Left ventricle myocardium inferior (tissue), 1 donor: ENCODE measurements around the gene RCOR2. TPM values are rescaled to one million over a fixed set of nuclear protein-coding genes. Genes with fewer than 3 reads are reported as not detected.

Experiments
- DNase-seq: peaks from one replicate; pipeline ENCODE4 v3.0.0-alpha.2; 2020
- H3K27ac ChIP-seq: fragments of 200-600 bp; replicated peaks from 2 replicates; pipeline ENCODE4 v1.8.0; 2021
- H3K27me3 ChIP-seq: fragments of 200-600 bp; 2 replicates; pipeline ENCODE4 v1.8.0; 2021; ENCODE audit warnings: low read depth
- H3K36me3 ChIP-seq: fragments of 200-600 bp; 2 replicates; pipeline ENCODE4 v1.8.0; 2021
- H3K4me1 ChIP-seq: fragments of 200-600 bp; 2 replicates; pipeline ENCODE4 v1.8.0; 2021
- H3K4me3 ChIP-seq: fragments of 200-600 bp; 2 replicates; pipeline ENCODE4 v1.8.0; 2021; ENCODE audit warnings: mild to moderate bottlenecking, moderate library complexity
- H3K9me3 ChIP-seq: fragments of 200-600 bp; replicated peaks from 2 replicates; pipeline ENCODE4 v1.8.0; 2021
- intact Hi-C: fragments of 100-400 bp; cut with micrococcal nuclease; formaldehyde crosslinking; loops from one replicate; pipeline ENCODE4 v1.11.0; 2022
- total RNA-seq: library from RNA; stranded (reverse); fragmentation: NEBNext Ultra II Directional; extraction: Animal tissue kit (Norgen Biotek cat#: 25700); gene quantifications from one replicate; pipeline ENCODE4 v1.2.1, GENCODE V29; 2021
- TF ChIP-seq, protein P1 (sequence below): fragments of 200-600 bp; IDR thresholded peaks from 2 replicates; pipeline ENCODE4 v1.8.0; 2021; ENCODE audit warnings: antibody characterized with exemption, mild to moderate bottlenecking, borderline replicate concordance
- donor health status: DM: no; HTN: yes; CAD: no; lungs with severe emphysema.

RCOR2 gene
- total RNA-seq, 1 donor from 2014 or later = 10.5 TPM

DNA sequence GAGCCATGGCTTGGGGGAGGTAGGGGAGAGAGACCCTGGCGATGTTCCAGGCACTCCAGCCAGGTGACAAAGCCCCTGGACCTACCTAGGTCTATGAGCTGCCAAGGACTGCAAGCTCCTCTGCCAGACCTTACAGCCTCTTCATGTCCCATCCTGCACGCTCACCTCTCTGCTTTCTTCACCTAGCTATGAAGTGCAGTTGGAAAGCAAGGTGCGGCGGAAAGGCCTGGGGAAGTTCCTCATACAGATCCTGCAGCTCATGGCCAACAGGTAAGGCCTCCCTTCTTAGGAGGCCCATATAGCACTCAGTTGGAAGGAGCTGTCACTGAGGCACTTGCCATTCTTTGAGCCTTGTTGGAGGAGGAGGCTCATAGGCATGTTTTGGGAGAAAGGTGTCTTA is 35.6 kb upstream of the RCOR2 start:
- intact Hi-C loops = no loop called here
- H3K4me3 ChIP-seq = no peak overlapping the region
- no peaks in the 10 kb centered on the region for H3K27me3 ChIP-seq
- DNase-seq = no peak
- TF ChIP-seq, protein P1, sequence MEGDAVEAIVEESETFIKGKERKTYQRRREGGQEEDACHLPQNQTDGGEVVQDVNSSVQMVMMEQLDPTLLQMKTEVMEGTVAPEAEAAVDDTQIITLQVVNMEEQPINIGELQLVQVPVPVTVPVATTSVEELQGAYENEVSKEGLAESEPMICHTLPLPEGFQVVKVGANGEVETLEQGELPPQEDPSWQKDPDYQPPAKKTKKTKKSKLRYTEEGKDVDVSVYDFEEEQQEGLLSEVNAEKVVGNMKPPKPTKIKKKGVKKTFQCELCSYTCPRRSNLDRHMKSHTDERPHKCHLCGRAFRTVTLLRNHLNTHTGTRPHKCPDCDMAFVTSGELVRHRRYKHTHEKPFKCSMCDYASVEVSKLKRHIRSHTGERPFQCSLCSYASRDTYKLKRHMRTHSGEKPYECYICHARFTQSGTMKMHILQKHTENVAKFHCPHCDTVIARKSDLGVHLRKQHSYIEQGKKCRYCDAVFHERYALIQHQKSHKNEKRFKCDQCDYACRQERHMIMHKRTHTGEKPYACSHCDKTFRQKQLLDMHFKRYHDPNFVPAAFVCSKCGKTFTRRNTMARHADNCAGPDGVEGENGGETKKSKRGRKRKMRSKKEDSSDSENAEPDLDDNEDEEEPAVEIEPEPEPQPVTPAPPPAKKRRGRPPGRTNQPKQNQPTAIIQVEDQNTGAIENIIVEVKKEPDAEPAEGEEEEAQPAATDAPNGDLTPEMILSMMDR = no peak
- no peaks in the 10 kb centered on the region for H3K4me1 ChIP-seq
- H3K9me3 ChIP-seq = no peaks in the 10 kb centered on the region
- no peak overlapping the region for H3K27ac ChIP-seq
- H3K36me3 ChIP-seq = peaks cover 63% of the 10 kb centered on the region

DNA sequence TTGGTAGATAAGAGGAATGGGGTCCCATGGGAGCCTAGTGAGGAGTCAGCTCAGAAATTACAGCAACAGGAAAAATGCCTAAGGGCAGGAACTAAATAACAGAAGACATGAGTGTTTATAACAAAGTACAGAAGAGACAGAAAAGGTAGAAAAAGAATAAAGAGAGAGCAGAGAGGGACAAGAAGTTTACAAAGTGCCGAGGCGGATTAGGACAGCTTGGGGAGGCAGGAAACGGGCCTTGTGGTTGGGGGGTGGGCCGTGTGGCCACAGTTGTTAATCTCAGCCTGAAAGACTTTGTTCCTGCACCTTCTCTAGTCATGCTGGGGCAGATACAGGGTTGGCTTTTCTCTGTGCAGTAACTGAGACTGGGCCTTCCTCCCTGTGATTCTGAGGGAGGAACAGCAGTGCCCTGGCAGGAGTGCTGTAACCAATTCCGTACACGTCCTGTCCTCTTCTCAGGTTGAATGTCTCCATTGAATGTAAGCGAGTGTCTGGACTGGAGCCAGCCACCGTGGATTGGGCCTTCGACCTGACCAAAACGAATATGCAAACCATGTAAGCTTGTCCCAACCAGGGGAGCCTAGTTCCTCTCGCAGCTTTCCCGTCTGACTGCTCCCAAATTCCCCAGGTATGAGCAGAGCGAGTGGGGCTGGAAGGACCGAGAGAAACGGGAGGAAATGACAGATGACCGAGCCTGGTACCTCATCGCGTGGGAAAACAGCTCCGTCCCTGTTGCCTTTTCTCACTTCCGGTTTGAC is 35.0 kb upstream of the RCOR2 start:
- H3K27ac ChIP-seq = no peak overlapping the region
- H3K4me3 ChIP-seq = no peak overlapping the region
- H3K4me1 ChIP-seq = no peaks in the 10 kb centered on the region
- TF ChIP-seq, protein P1 = no peak
- no peak for DNase-seq
- intact Hi-C loops = no loop called here
- no peaks in the 10 kb centered on the region for H3K9me3 ChIP-seq
- H3K36me3 ChIP-seq = peaks cover 69% of the 10 kb centered on the region
- no peaks in the 10 kb centered on the region for H3K27me3 ChIP-seq

DNA sequence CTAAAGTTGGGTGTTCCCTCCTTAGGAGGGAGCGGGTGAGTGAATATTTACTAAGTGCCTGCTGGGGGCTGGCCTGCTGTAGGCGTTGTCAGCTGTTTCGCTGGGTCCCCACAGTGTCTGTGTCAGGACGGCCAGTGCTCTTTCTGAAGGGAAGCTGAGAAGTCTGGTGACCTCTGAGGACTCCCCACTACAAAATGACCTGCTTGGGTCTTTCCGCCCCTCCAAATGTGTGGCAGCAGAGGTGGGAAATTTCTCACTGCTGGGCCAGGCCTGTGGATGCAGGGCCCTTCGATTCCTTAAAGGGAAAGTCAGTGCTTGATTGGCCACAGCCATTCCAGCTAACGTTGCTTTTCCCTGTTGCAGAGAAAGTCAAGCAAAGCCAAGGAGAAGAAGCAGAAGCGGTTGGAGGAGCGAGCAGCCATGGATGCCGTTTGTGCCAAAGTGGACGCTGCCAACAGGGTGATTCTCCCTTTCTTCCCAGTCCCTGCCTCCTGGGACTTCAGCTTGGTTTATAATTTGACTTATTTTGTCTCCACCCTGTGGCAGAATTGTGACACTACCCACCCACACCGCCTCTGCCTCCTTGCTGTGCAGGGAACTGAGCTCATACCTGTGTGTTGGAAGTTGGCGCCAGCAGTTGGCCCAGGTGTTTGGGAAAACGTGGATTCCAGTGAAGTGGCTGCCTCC is 28.7 kb upstream of the RCOR2 start:
- peak; percentile 55 for DNase-seq
- Histone ChIP-seq H3K4me3 (peak overlapping the region; percentile 49), H3K9me3 (no peaks in the 10 kb centered on the region), H3K27me3 (no peaks in the 10 kb centered on the region), H3K36me3 (peaks cover 27% of the 10 kb centered on the region), H3K27ac (peak overlapping the region; percentile 83), H3K4me1 (peaks cover 48% of the 10 kb centered on the region)
- TF ChIP-seq, protein P1 = peak; percentile 86
- intact Hi-C loops = loop anchor here (2.0 kb wide), 1 partner anchor 109 kb away; no protein-coding TSS in a partner anchor

DNA sequence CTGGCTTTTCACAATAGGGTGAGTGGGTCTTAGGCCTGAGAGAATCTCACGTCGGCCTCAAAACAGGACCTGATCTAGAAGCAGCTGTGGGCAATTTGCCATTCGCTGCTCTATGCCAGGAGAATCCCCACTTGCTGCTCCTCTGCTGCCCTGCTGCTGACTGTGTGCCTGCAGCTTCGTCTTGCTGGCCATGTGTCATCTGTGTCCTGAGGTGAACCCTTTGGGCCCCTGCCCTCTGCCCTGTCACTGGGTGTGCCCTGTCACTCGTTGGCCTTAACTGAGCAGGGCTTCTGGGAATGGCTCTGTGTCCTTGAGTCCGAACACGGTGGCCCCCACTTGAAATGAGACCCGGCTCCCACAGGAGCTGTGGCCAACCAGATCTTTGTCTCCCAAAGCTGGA is 28.0 kb upstream of the RCOR2 start:
- intact Hi-C loops = loop anchor here (2.0 kb wide), 1 partner anchor 108 kb away; no protein-coding TSS in a partner anchor
- Histone ChIP-seq H3K4me1 (peaks cover 53% of the 10 kb centered on the region), H3K27ac (peak overlapping the region; percentile 83), H3K27me3 (no peaks in the 10 kb centered on the region), H3K9me3 (no peaks in the 10 kb centered on the region), H3K36me3 (peaks cover 23% of the 10 kb centered on the region), H3K4me3 (peak overlapping the region; percentile 49)
- TF ChIP-seq, protein P1 = no peak
- peak; percentile 45 for DNase-seq

DNA sequence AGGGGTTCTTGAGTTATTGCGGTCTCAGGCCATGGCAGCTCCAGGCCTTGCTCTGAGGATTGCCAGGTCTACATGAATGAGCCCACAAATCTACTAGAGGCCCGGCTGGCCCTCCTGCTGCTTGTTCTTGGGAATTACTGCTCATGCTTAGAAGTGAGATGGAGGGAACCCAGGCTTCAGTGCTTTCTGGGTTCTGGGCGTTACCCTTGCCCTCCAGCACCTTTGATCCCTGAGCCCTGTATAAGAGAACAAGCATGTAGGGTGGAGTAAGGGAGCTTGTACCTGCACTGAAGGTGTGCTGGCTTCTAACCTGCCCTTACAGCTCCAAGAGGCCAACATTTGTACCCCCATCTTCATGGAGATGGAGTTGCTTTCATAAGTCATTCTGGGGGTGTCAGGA is 25.8 kb upstream of the RCOR2 start:
- H3K4me3 ChIP-seq = no peak overlapping the region
- peaks cover 18% of the 10 kb centered on the region for H3K36me3 ChIP-seq
- no peaks in the 10 kb centered on the region for H3K9me3 ChIP-seq
- H3K27ac ChIP-seq = no peak overlapping the region
- no peaks in the 10 kb centered on the region for H3K27me3 ChIP-seq
- no peak for DNase-seq
- H3K4me1 ChIP-seq = peaks cover 75% of the 10 kb centered on the region
- TF ChIP-seq, protein P1 = no peak
- intact Hi-C loops = no loop called here
